GM10847 (cell line): ENCODE data around the gene ELMOD1.

Experiments used
- POLR2A ChIP-seq: IDR thresholded peaks from 2 replicates; pipeline ENCODE4 v1.6.1; 2011; ENCODE audit not compliant: insufficient read length; ENCODE audit errors: extremely low read depth

Gene ELMOD1

GRCh38 chr11:107669191-107669740 is 78.3 kb downstream of the ELMOD1 start:
- no peak for TF ChIP-seq POLR2A

GRCh38 chr11:107669893-107670601 is 79.1 kb downstream of the ELMOD1 start:
- TF ChIP-seq POLR2A = no peak

- no peak for TF ChIP-seq POLR2A
Measured at GRCh38 chr11:107675902-107676301, 85.0 kb downstream of the ELMOD1 start.

- no peak for TF ChIP-seq POLR2A
Measured at GRCh38 chr11:107676336-107677057, 85.5 kb downstream of the ELMOD1 start.

- TF ChIP-seq POLR2A = no peak
Measured at GRCh38 chr11:107677924-107678631, 87.1 kb downstream of the ELMOD1 start.

GRCh38 chr11:107678632-107678971 is 87.7 kb downstream of the ELMOD1 start:
- no peak for TF ChIP-seq POLR2A

- TF ChIP-seq POLR2A = no peak
Measured at GRCh38 chr11:107679255-107680024, 88.5 kb downstream of the ELMOD1 start.

GRCh38 chr11:107682171-107682570 is 91.2 kb downstream of the ELMOD1 start:
- no peak for TF ChIP-seq POLR2A

- TF ChIP-seq POLR2A = no peak
Measured at GRCh38 chr11:107682572-107682971, 91.6 kb downstream of the ELMOD1 start.

GRCh38 chr11:107683061-107683460 is 92.1 kb downstream of the ELMOD1 start:
- no peak for TF ChIP-seq POLR2A

- TF ChIP-seq POLR2A = no peak
Measured at GRCh38 chr11:107683807-107684206, 92.9 kb downstream of the ELMOD1 start.

- TF ChIP-seq POLR2A = no peak
Measured at GRCh38 chr11:107688322-107688918, 97.5 kb downstream of the ELMOD1 start.

- no peak for TF ChIP-seq POLR2A
Measured at GRCh38 chr11:107689317-107690202, 98.6 kb downstream of the ELMOD1 start.
